PC-3 (cell line): ENCODE data around the gene PTPN18. TPM values are rescaled to one million over a fixed set of nuclear protein-coding genes. Genes with fewer than 3 reads are reported as not detected.

Experiments used
- ATAC-seq: fragments of 200-7000 bp; cut with Tn5 transposase; 2 replicates; pipeline ENCODE4 v1.9.1; 2020; ENCODE audit warnings: mild to moderate bottlenecking, moderate library complexity
- BruUV-seq: library from RNA; stranded (reverse); fragments of 400-500 nt; replicated peaks from 2 replicates; lab custom pipeline; 2021; lab: Mats Ljungman, UMichigan
- CTCF ChIA-PET: fragments of 300-600 bp; sonication (Branson Sonifier 250); formaldehyde crosslinking; loops from one replicate; lab custom pipeline; 2022; ENCODE audit warnings: antibody characterized with exemption; lab: Charles Lee
- POLR2A ChIA-PET: fragments of 300-600 bp; sonication (Branson Sonifier 250); formaldehyde crosslinking; loops from one replicate; lab custom pipeline; 2022; ENCODE audit warnings: antibody characterized with exemption; ENCODE audit not compliant: unreplicated experiment; lab: Charles Lee
- DNase-seq: peaks from one replicate; pipeline ENCODE4 v3.0.0-alpha.2; 2015
- H2AFZ ChIP-seq: fragments of 300-600 bp; sonication (generic); 2 replicates; pipeline ENCODE4 v1.6.0; 2016; ENCODE audit warnings: antibody characterized with exemption, low read length
- H3F3A ChIP-seq: fragments of 300-600 bp; sonication (generic); one replicate; pipeline ENCODE4 v1.6.0; 2017; ENCODE audit warnings: antibody characterized with exemption, low read length, control low read depth, mild to moderate bottlenecking; ENCODE audit not compliant: unreplicated experiment
- H3K27ac ChIP-seq: fragments of 300-600 bp; sonication (generic); 2 replicates; pipeline ENCODE4 v1.5.1; 2016; ENCODE audit warnings: mild to moderate bottlenecking, low read length
- H3K27me3 ChIP-seq: fragments of 300-600 bp; sonication (generic); 2 replicates; pipeline ENCODE4 v1.6.1; 2016; ENCODE audit warnings: low read length, mixed read lengths
- H3K36me3 ChIP-seq: fragments of 300-600 bp; sonication (generic); 2 replicates; pipeline ENCODE4 v1.6.1; 2016; ENCODE audit warnings: low read depth, mixed run types, low read length, mixed read lengths
- H3K4me1 ChIP-seq: fragments of 300-600 bp; sonication (generic); 2 replicates; pipeline ENCODE4 v1.5.1; 2016; ENCODE audit warnings: low read length; ENCODE audit not compliant: insufficient read depth
- H3K4me2 ChIP-seq: fragments of 300-600 bp; sonication (generic); 2 replicates; pipeline ENCODE4 v1.6.0; 2016; ENCODE audit warnings: low read length
- H3K4me3 ChIP-seq: fragments of 300-600 bp; sonication (generic); 2 replicates; pipeline ENCODE4 v1.5.1; 2016; ENCODE audit warnings: mild to moderate bottlenecking, low read length, mixed read lengths
- H3K79me2 ChIP-seq: fragments of 300-600 bp; sonication (generic); 2 replicates; pipeline ENCODE4 v1.6.1; 2017; ENCODE audit warnings: low read length, mixed read lengths
- H3K9ac ChIP-seq: fragments of 300-600 bp; sonication (generic); 2 replicates; pipeline ENCODE4 v1.6.0; 2016; ENCODE audit warnings: mild to moderate bottlenecking, low read length
- H3K9me2 ChIP-seq: fragments of 300-600 bp; sonication (generic); replicated peaks from 2 replicates; pipeline ENCODE4 v1.6.1; 2016; ENCODE audit warnings: mixed run types, low read length, mixed read lengths
- H3K9me3 ChIP-seq: fragments of 300-600 bp; sonication (generic); 2 replicates; pipeline ENCODE4 v1.6.1; 2016; ENCODE audit warnings: low read length, mixed read lengths
- H4K20me1 ChIP-seq: fragments of 300-600 bp; sonication (generic); 2 replicates; pipeline ENCODE4 v1.6.1; 2016; ENCODE audit warnings: low read length, mixed read lengths
- EZH2 ChIP-seq: fragments of 300-600 bp; sonication (generic); IDR thresholded peaks from one replicate; pipeline ENCODE4 v1.6.1; 2017; ENCODE audit warnings: antibody characterized with exemption, mild to moderate bottlenecking, low read length; ENCODE audit not compliant: unreplicated experiment
- EZH2phosphoT487 ChIP-seq: fragments of 300-600 bp; sonication (generic); IDR thresholded peaks from 2 replicates; pipeline ENCODE4 v1.6.1; 2018; ENCODE audit warnings: mild to moderate bottlenecking, antibody characterized with exemption, low read length, borderline replicate concordance
- intact Hi-C: fragments of 100-400 bp; cut with micrococcal nuclease; formaldehyde crosslinking; loops from 2 replicates; pipeline ENCODE4 v1.9.0; 2023
- total RNA-seq: library from RNA; depleted of rRNA; stranded (reverse); fragments of >200 nt; gene quantifications from 2 replicates; pipeline ENCODE4 v1.2.3, GENCODE V29; 2014
- TF ChIP-seq, protein P1 (sequence below): fragments of 300-600 bp; sonication (generic); conservative IDR thresholded peaks from 2 replicates; pipeline ENCODE4 v1.5.1; 2017; ENCODE audit warnings: antibody characterized with exemption, low read depth, mild to moderate bottlenecking, low read length

PTPN18 gene
- total RNA-seq, 1 experiment from 2014 or later = 27.1 TPM

GRCh38 chr2:130369965-130370341 lies 14.1 kb downstream of the PTPN18 start:
- CTCF ChIA-PET = no interaction called here
- Histone ChIP-seq H3K79me2 (no peaks in the 10 kb centered on the region), H4K20me1 (no peaks in the 10 kb centered on the region), H3K4me3 (no peak overlapping the region), H3K9me2 (no peaks in the 10 kb centered on the region), H3F3A (no peaks in the 10 kb centered on the region), H3K4me1 (no peaks in the 10 kb centered on the region), H3K4me2 (no peak overlapping the region), H2AFZ (no peak overlapping the region), H3K27ac (no peak overlapping the region), H3K9ac (no peak overlapping the region), H3K36me3 (no peaks in the 10 kb centered on the region), H3K9me3 (no peaks in the 10 kb centered on the region), H3K27me3 (no peaks in the 10 kb centered on the region)
- no TSS peak for BruUV-seq
- POLR2A ChIA-PET = no interaction called here
- no peak for DNase-seq
- intact Hi-C loops = no loop called here
- no peak for TF ChIP-seq EZH2
- no peak for ATAC-seq

GRCh38 chr2:130370490-130370889 lies 14.6 kb downstream of the PTPN18 start:
- Histone ChIP-seq H3K36me3 (no peaks in the 10 kb centered on the region), H3K79me2 (no peaks in the 10 kb centered on the region), H3K27me3 (no peaks in the 10 kb centered on the region), H3K9me2 (no peaks in the 10 kb centered on the region), H3K4me1 (no peaks in the 10 kb centered on the region), H2AFZ (no peak overlapping the region), H3K4me3 (no peak overlapping the region), H3K9me3 (no peaks in the 10 kb centered on the region), H3K9ac (no peak overlapping the region), H3K27ac (no peak overlapping the region), H3K4me2 (no peak overlapping the region), H3F3A (no peaks in the 10 kb centered on the region), H4K20me1 (no peaks in the 10 kb centered on the region)
- TF ChIP-seq, protein P1, sequence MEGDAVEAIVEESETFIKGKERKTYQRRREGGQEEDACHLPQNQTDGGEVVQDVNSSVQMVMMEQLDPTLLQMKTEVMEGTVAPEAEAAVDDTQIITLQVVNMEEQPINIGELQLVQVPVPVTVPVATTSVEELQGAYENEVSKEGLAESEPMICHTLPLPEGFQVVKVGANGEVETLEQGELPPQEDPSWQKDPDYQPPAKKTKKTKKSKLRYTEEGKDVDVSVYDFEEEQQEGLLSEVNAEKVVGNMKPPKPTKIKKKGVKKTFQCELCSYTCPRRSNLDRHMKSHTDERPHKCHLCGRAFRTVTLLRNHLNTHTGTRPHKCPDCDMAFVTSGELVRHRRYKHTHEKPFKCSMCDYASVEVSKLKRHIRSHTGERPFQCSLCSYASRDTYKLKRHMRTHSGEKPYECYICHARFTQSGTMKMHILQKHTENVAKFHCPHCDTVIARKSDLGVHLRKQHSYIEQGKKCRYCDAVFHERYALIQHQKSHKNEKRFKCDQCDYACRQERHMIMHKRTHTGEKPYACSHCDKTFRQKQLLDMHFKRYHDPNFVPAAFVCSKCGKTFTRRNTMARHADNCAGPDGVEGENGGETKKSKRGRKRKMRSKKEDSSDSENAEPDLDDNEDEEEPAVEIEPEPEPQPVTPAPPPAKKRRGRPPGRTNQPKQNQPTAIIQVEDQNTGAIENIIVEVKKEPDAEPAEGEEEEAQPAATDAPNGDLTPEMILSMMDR = no peak
- DNase-seq = no peak
- ATAC-seq = no peak
- ChIA-PET POLR2A (no interaction called here), CTCF (no interaction called here)
- BruUV-seq = no TSS peak
- intact Hi-C loops = no loop called here

- Histone ChIP-seq H3K27me3 (no peaks in the 10 kb centered on the region), H3K4me1 (no peaks in the 10 kb centered on the region), H2AFZ (no peak overlapping the region), H3K36me3 (no peaks in the 10 kb centered on the region), H3F3A (no peaks in the 10 kb centered on the region), H3K9me3 (no peaks in the 10 kb centered on the region), H3K9me2 (no peaks in the 10 kb centered on the region), H3K79me2 (no peaks in the 10 kb centered on the region), H3K9ac (no peak overlapping the region), H3K4me3 (no peak overlapping the region), H3K27ac (no peak overlapping the region), H3K4me2 (no peak overlapping the region), H4K20me1 (no peaks in the 10 kb centered on the region)
- no peak for ATAC-seq
- ChIA-PET CTCF (no interaction called here), POLR2A (no interaction called here)
- no TSS peak for BruUV-seq
- DNase-seq = no peak
- intact Hi-C loops = no loop called here
- TF ChIP-seq, protein P1 = no peak
- TF ChIP-seq EZH2 = no peak
- no peak for TF ChIP-seq EZH2phosphoT487
Observed at GRCh38 chr2:130371723-130372054, 15.8 kb downstream of the PTPN18 start.
